GM10847 (cell line): Measurements from ENCODE around the gene LOXL4.

Source experiments
- POLR2A ChIP-seq: IDR thresholded peaks from 2 replicates; pipeline ENCODE4 v1.6.1; 2011; ENCODE audit not compliant: insufficient read length; ENCODE audit errors: extremely low read depth

LOXL4 gene

GRCh38 chr10:98267894-98268693 is at the start of gene LOXL4:
Gene LOXL4 (minus strand): TSS chr10:98268194. CDS start chr10:98263019, 5,175 bp downstream.
- no peak for TF ChIP-seq POLR2A

- TF ChIP-seq POLR2A, result no peak
Measured at GRCh38 chr10:98316661-98317060, 48.7 kb upstream of the LOXL4 start.

GRCh38 chr10:98316170-98316569 is 48.2 kb upstream of the LOXL4 start:
- TF ChIP-seq POLR2A, result no peak

- no peak for TF ChIP-seq POLR2A
Measured at GRCh38 chr10:98314532-98315284, 46.7 kb upstream of the LOXL4 start.

- no peak for TF ChIP-seq POLR2A
Measured at GRCh38 chr10:98313598-98313997, 45.6 kb upstream of the LOXL4 start.

GRCh38 chr10:98312822-98313221 is 44.8 kb upstream of the LOXL4 start:
- TF ChIP-seq POLR2A, result no peak

GRCh38 chr10:98312349-98312748 is 44.4 kb upstream of the LOXL4 start:
- TF ChIP-seq POLR2A, result no peak

GRCh38 chr10:98310701-98311100 is 42.7 kb upstream of the LOXL4 start:
- TF ChIP-seq POLR2A, result no peak

GRCh38 chr10:98309366-98310355 is 41.7 kb upstream of the LOXL4 start:
- no peak for TF ChIP-seq POLR2A

- no peak for TF ChIP-seq POLR2A
Measured at GRCh38 chr10:98308669-98309365, 40.8 kb upstream of the LOXL4 start.

- TF ChIP-seq POLR2A, result no peak
Measured at GRCh38 chr10:98307916-98308541, 40.0 kb upstream of the LOXL4 start.

- TF ChIP-seq POLR2A, result no peak
Measured at GRCh38 chr10:98306501-98306900, 38.5 kb upstream of the LOXL4 start.

- TF ChIP-seq POLR2A, result no peak
Measured at GRCh38 chr10:98303569-98303968, 35.6 kb upstream of the LOXL4 start.

- no peak for TF ChIP-seq POLR2A
Measured at GRCh38 chr10:98302741-98303365, 34.9 kb upstream of the LOXL4 start.
